Myocyte (in vitro differentiated cells): Measurements from ENCODE around the gene GALNT17. TPM values are rescaled to one million over a fixed set of nuclear protein-coding genes. Genes with fewer than 3 reads are reported as not detected.
A peak's percentile ranks its signal among the peaks of the same experiment; 100 is the strongest.

Experiments
- DNase-seq: peaks from one replicate; pipeline ENCODE4 v3.0.0-alpha.2; 2012; ENCODE audit warnings: low read depth
- total RNA-seq: library from RNA; depleted of rRNA; stranded (reverse); fragments of >200 nt; gene quantifications from 2 replicates; pipeline ENCODE4 v1.2.3, GENCODE V29; 2014

Gene GALNT17
- total RNA-seq, 1 donor from 2014 or later: 3.5 TPM

GRCh38 chr7:71491336-71491735 is 359.4 kb downstream of the GALNT17 start:
- peak; percentile 12 for DNase-seq

- DNase-seq: no peak
Observed at GRCh38 chr7:71495828-71496227, 363.9 kb downstream of the GALNT17 start.

GRCh38 chr7:71497256-71497946 is 365.5 kb downstream of the GALNT17 start:
- peak; percentile 39 for DNase-seq

GRCh38 chr7:71498381-71498780 is 366.4 kb downstream of the GALNT17 start:
- no peak for DNase-seq

- no peak for DNase-seq
Observed at GRCh38 chr7:71504697-71505441, 372.9 kb downstream of the GALNT17 start.

- DNase-seq: no peak
Observed at GRCh38 chr7:71506822-71507221, 374.9 kb downstream of the GALNT17 start.

GRCh38 chr7:71507680-71508602 is 376.0 kb downstream of the GALNT17 start:
- DNase-seq: no peak

- DNase-seq: peak; percentile 65
Observed at GRCh38 chr7:71509381-71509780, 377.4 kb downstream of the GALNT17 start.

- no peak for DNase-seq
Observed at GRCh38 chr7:71511361-71511807, 379.4 kb downstream of the GALNT17 start.

- peak; percentile 28 for DNase-seq
Observed at GRCh38 chr7:71517940-71518699, 386.2 kb downstream of the GALNT17 start.

GRCh38 chr7:71518880-71519279 is 386.9 kb downstream of the GALNT17 start:
- DNase-seq: no peak

GRCh38 chr7:71521506-71521905 is 389.6 kb downstream of the GALNT17 start:
- DNase-seq: peak; percentile 85

- no peak for DNase-seq
Observed at GRCh38 chr7:71526106-71526505, 394.2 kb downstream of the GALNT17 start.

- DNase-seq: no peak
Observed at GRCh38 chr7:71527213-71527612, 395.3 kb downstream of the GALNT17 start.

- DNase-seq: no peak
Observed at GRCh38 chr7:71535616-71536015, 403.7 kb downstream of the GALNT17 start.

GRCh38 chr7:71538210-71538609 is 406.3 kb downstream of the GALNT17 start:
- no peak for DNase-seq

- no peak for DNase-seq
Observed at GRCh38 chr7:71539615-71540014, 407.7 kb downstream of the GALNT17 start.

GRCh38 chr7:71541707-71542353 is 409.9 kb downstream of the GALNT17 start:
- no peak for DNase-seq

GRCh38 chr7:71543396-71543795 is 411.5 kb downstream of the GALNT17 start:
- DNase-seq: no peak

GRCh38 chr7:71544816-71545215 is 412.9 kb downstream of the GALNT17 start:
- no peak for DNase-seq
